ENCODE data around the gene SPEM1.

The SPEM1 gene

GRCh38 chr17:7419819-7420610, at the start of gene SPEM1:
TSS of gene SPEM1 (plus strand) at chr17:7420324. CDS start at chr17:7420385, 61 bp downstream.
- no peak for DNase-seq (ENCODE audit: low read depth)

GRCh38 chr17:7370853-7371252, 49.3 kb upstream of the SPEM1 start:
- DNase-seq (ENCODE audit: low read depth): no peak

GRCh38 chr17:7374353-7374752, 45.8 kb upstream of the SPEM1 start:
- DNase-seq (ENCODE audit: low read depth): no peak

- DNase-seq (ENCODE audit: low read depth): no peak
These were observed 41.0 kb upstream of the SPEM1 start for GRCh38 chr17:7379134-7379533.

- no peak for DNase-seq (ENCODE audit: low read depth)
These were observed 39.8 kb upstream of the SPEM1 start for GRCh38 chr17:7380321-7380720.

GRCh38 chr17:7380855-7381683, 39.1 kb upstream of the SPEM1 start, which contains the start of gene TNK1:
TSS of gene TNK1 (plus strand) at chr17:7381089. CDS start at chr17:7382927, 1,838 bp downstream.
- no peak for DNase-seq (ENCODE audit: low read depth)

- DNase-seq (ENCODE audit: low read depth): no peak
These were observed 37.2 kb upstream of the SPEM1 start for GRCh38 chr17:7382901-7383300.

GRCh38 chr17:7383371-7383741, 36.8 kb upstream of the SPEM1 start:
- DNase-seq (ENCODE audit: low read depth): no peak

GRCh38 chr17:7383742-7384488, 36.2 kb upstream of the SPEM1 start:
- no peak for DNase-seq (ENCODE audit: low read depth)

GRCh38 chr17:7384489-7385081, 35.5 kb upstream of the SPEM1 start:
- no peak for DNase-seq (ENCODE audit: low read depth)

GRCh38 chr17:7388856-7389255, 31.3 kb upstream of the SPEM1 start:
- DNase-seq (ENCODE audit: low read depth): no peak

- no peak for DNase-seq (ENCODE audit: low read depth)
These were observed 29.9 kb upstream of the SPEM1 start for GRCh38 chr17:7389924-7390910.

GRCh38 chr17:7391307-7391706, 28.8 kb upstream of the SPEM1 start:
- no peak for DNase-seq (ENCODE audit: low read depth)

- DNase-seq (ENCODE audit: low read depth): no peak
These were observed 27.2 kb upstream of the SPEM1 start for GRCh38 chr17:7392696-7393612.

GRCh38 chr17:7393613-7394451, 26.3 kb upstream of the SPEM1 start:
- DNase-seq (ENCODE audit: low read depth): no peak

- DNase-seq (ENCODE audit: low read depth): peak; percentile 31
These were observed 25.5 kb upstream of the SPEM1 start, which contains the start of gene PLSCR3 for GRCh38 chr17:7394452-7395191. TSS of gene PLSCR3 (minus strand) at chr17:7394525. CDS start at chr17:7394110, 415 bp downstream.

- no peak for DNase-seq (ENCODE audit: low read depth)
These were observed 24.0 kb upstream of the SPEM1 start for GRCh38 chr17:7396147-7396546.

- DNase-seq (ENCODE audit: low read depth): no peak
These were observed 21.5 kb upstream of the SPEM1 start for GRCh38 chr17:7398612-7399011.

Measured in non-pigmented ciliary epithelial cell (primary cell).